ENCODE data around the gene CWC27.

CWC27 gene

DNA sequence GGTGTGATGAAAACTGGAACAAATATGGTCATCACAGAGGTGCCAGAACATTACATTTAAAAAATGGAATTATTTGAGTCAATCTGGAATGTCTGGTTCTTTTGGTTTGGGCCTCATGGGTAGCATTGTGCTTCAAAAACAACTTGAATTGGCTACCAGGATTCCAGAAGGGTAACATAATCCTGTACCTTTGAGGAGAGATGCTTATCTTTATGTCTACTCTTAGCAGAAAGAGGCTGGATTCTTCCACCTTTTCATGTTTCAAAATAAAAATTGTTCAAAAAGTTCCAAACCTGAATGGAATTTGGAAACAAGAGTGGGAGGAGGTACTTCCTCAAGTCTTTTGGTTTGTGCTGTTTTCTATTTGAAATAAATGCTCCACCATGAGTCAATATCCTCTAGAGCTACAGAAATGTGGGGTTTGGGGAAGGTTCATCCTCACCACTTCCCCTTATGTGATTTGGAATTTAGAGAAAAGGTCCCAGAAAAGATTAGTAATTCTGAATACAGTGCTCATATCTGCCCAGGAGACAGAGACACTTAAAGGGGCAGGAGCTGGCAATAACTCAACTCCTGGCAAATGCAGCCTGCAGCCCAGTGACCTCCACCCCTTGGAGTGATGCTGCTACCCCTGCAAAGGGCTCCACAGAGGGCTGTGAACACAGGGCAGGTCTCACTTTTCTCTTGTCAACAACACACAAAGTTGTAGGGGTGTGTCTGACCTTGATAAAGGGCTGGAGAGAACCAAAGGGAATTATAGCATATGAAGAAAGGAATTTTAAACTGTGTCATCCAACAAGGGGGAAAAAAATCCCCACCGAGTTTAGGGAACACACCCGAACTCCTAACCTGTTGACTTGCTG, 272.8 kb downstream of the CWC27 start:
- DNase-seq: no peak

DNA sequence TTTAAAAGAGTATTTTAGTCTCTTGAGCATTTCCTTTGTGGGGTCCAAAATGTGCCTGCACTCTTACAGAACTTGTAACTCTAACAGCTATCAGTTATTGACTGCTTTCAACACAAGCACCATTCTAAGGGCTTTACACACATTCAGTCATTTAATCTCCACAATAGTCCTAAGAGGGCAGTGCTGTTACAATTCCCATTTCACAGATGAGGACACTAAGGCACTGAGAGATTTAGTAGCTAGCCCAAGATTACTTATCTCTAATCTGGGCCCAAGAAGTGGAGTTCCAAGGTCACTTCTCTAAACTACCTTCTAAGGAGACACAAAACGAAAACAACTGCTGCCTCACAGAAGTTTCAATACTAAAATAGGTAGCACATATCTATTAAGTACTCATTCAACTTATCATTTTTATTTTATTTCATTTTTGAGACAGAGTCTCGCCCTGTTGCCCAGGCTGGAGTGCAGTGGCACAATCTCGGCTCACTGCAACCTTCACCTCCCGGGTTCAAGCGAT, 275.2 kb downstream of the CWC27 start:
- DNase-seq: no peak

DNA sequence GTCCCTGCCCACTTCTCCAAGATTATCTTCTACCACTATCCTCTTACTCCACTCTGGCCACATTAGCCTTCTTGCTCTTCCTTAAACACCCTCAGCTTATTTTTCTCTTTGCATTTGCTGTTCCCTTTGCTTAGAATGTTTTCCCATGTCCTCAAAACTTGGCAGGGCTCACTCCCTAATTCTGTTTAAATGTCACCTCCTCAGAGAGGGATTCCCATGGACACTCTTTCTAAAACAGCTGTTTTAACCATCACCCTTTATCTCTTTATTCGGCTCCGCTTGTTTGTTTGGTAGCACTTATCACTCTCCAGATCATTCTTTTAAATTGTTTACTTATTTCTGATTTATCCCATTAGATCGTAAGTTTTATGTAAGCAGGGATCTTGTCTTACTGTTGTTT, 278.5 kb downstream of the CWC27 start:
- DNase-seq: no peak

DNA sequence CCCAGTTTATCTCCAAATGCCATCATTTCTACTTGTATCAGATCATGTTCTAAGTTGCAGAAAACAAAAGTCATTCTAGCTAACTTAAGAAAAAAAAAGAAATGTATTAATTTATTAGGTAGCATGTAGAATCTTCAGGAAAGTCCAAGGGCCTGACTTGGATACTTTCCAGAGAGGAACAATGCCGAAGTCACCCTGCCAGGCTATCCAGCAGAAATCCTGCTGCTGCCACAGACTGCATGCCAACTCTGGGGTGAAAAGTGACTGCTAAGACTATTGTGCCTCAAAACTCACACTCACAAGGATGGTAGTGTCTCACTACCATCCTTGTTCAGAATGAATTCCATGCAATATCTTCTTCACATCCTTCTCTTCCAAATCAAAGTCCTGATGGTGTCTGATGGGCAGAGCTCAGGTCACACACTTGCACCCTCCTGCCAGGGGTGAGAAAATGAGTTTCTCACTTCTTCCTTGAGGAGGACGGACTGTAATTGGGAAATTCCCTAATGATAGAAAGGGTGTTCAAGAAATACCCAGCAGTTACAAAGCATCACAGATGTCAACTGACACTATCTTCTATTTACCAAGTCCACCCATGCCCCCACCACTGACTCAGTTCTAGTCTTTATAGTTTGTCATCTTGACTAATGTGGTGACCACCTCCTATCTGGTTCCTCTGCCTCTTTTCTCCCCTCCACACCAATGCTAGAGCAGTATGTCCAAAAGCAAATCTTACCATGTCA, 279.4 kb downstream of the CWC27 start:
- DNase-seq: no peak

DNA sequence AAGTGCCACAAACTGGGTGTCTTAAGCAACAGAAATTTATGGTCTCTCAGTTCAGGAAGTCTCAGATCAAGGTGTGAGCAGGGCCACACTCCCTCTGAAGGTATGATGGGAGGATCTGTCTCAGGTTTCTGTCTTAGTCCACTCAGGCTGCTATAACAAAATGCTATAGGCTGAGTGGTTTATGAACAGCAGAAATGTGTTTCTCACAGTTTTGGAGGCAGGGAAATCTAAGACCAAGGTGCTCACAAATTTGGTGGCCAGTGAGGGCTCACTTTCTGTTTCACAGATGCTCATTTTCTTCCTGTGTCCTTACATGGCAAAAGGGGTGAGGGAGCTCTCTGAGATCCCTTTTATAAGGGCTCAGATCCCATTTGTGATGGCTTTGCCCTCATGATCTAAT, 281.4 kb downstream of the CWC27 start:
- DNase-seq: no peak

DNA sequence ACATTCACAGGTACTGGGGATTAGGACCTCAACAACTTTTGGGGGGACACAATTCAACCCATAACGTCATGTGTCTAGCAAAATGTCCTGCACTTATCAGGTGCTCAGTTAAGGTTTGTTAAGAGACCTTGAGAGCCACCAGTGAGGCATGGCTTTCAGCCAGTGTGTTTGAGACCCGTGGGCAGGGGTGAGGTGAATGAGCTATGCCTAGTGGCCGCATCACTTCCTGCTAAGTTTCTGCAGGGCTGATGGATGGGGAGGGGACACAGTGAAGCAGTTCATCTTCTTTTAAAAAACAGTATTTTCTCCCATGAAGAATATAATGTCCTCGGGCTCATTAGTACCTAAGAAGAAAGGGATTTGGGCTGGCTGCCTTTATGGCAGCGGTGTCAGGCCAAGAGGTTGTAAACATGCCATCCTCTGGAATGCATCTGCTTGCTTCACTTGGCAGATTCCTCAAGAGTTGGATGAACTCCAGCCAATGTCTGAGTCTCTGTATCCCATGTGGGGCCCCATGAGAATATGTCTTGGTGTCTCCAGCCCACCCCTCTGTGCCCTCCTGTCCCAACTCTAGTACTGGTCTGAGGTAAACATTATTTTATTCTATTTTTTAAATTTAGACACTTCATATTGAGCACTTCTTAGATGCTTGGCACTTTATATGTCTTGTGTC, 282.2 kb downstream of the CWC27 start:
- DNase-seq: no peak

DNA sequence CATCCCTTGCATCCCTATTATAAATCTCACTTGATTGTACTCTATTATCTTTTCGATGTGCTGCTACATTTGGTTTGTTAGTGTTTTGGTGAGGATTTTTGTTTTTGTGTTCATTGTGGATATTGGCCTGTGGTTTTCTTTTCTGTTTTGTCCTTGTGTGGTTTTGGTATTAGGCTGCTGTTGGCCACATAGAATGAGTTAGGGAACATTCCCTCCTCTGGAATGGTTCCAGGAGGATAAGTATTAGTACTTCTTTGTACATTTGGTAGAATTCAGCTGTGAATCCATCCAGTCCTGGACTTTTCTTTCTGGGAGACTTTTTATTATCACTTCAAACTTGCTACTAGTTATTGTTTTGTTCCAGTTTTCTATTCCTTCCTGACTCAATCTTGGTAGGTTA, 287.2 kb downstream of the CWC27 start:
- DNase-seq: no peak

DNA sequence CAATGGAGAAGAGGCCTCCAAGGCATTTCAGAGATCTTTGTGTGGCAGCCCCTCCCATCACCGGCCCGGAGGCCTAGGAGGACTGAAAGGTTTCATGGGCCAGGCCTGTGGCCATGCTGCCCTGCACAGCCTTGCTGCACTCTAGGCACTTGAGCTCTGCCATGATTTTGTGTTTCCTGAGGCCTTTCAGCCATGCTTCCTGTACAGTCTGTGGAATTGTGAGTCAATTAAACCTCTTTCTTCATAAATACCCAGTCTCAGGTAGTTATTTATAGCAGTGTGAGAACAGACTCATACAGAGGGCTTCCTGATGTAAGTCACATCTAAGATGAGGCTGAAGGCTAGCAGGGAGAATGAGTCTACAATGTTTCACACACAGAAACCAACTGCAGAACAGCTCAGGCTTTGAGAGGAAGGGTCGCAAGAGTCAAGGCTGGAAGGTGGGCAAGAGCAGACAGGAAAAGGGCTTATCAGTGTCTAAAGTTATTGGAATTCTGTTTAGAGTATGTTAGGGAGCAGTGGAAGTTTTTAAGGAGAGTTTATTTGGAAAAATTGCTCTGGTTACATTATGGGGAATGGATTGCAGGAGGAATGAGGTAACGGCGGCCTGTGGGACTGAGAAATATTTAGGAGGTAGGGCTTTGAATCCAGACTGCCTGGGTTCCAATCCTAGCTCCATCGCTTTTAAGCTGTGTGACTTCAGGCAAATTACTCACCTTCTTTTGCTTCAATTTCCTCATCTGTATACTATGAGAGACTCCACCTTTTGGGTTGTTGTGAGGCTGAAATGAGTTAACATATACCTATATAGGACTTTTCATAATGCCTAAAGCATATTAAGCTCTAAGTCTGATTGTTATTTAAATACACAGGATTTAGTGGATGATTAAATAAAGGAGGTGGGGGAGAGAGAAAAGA, 291.2 kb downstream of the CWC27 start:
- DNase-seq: no peak

DNA sequence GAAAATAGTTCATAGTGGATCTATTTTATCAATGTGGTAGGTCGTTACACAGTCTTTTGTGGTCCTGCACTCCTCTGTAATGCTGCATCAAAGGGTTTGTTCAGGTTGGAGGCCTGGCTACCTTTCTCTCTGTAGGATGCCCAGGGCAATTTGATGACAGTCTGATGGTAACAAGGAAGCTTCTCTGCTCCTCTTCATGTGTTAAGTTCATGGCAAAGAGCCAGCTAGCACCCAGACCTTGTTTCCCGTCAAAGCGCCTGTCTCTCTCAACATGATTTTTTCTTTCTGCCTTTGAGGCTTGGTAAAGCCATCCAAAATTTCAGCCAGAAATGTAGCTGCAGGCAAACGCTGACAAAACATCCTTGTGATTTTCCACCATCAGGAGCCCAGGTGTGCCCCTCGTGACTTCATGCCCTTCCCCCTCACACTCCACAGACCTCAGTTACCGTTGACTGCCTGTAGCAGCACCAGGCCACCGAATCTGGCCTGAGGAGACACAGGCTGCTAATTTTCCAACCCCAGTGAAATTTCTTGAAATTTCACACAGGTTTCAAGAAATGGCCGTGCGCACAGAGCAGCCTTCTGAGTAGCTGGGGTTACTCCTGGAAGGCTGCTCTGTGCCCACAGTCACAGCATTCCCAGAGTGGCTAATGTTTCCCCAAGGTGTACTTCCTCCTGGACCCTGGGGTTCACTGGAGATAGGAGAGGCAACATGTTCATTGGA, 292.7 kb downstream of the CWC27 start:
- no peak for DNase-seq

DNA sequence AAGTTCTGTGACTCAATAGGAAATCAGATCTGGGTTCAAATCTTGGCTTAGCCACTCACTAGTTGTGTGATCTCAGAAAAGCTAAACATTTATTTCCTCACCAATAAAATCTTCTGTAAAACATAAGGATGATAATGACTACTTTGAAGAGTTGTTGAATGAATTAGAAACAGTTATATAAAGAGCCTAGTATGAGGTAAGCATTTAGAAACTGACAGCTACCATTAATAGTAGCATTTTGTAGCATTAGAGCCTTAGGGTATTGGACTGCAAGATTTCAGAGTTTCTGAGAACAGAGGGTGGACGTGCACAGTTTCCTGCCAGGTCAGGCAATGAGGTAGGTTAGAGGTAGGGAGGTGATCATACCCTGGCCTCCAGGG, 293.2 kb downstream of the CWC27 start:
- DNase-seq: no peak

DNA sequence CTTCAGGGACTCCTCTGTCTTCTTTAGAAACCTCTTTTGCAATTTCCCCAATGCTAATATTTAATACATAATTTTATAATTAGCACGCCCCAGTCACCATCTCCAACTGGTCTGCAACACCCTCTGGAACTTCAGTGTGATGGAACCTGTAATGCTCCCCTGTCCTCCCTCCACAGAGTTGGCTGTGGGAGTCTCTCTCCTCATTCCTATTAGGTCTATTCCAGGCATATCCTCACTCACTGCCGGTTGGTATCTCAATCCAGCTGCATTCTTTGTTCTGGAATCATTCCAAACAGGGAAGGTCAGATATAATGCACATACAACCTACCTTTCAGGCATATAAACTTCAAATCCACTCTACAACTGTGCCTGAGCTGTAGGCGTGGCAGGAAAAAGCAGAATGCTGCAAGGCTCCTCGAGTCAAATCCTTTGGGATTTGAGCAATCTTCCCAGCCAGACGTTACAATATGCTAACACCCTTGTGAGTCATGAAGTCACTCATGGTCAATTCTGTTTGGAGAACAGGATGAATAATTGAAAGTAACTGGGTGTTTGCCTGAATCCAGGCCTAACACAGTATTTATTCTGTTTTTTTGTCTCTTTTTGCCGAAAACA, 293.8 kb downstream of the CWC27 start:
- no peak for DNase-seq

DNA sequence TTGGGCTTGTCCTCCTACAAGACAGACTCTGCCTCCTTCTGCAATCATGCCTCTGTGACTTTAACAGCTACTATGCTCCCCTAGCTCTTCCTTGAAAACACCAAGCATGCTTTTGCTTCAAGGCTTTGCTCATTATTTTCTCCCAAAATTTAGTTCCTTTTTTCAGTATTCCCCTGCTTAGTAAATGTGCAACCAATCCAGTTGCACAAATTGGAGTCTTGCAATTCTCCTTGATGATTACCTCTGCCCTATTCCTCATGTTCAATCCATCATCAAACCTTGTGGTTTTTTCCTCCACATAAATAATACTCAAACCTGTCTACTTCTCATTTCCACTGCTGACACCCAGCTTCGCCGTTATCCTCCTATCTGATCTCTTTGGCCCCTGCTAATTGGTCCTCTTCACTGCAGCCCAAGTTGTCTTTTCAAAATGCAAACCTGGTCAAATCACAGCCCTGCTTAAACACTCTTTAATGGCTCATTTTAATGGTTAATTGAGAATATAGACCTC, 296.3 kb downstream of the CWC27 start:
- no peak for DNase-seq

DNA sequence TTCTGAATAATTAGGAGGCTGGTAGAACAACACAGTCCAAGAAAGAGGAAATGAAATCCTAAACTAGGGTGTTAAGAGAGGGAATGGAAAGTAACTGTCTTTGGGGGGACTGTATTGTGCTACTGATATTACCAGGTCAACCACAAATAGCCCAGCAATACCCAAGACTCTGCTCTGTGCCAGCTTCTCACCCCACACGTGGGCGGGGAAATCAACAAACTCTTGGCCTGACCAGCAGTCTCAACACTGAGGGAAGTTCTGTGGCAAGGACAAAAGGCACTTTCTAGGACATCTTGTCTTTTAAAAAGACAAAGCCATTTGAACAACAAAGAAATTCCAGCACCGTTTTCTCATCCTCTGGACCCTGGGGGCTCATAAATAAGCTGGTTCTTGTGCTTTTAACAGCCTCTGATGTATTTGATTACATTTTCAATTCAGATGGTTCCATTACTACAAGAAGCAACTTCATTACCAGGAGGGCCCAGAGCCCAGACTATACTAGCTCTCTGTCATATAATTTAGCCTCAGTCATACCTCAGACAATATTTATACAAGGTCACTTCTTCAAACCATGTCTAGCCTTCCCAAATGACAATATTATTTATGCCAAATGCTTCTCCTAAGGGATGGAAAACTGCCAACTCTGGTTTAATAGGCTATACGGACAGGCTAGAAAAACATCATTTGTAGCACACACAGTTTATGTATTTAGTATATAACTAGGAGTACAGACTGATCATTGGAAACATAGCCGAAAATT, 297.8 kb downstream of the CWC27 start:
- no peak for DNase-seq

DNA sequence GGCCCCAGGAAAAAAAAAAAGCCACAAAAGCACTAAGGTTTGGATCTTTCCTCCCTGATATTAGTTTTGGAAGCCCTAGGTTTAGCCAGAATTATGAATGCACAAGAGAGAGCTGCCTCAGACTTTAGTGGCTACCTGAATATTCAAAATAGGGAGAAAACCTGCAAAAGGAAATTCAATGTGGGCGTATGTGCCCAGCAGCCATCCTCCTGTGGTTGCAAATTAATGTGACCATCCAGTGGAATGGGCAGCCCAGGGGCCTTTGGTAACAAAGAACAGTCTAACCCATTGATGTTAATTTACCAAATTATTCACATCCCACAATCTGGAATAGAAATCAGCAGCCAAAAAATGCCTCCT, 298.4 kb downstream of the CWC27 start:
- DNase-seq: no peak

Data from hippocampal formation (tissue), 2 donors.